ENCODE results near the gene TMEM184A. TPM values are rescaled to one million over a fixed set of nuclear protein-coding genes. Genes with fewer than 3 reads are reported as not detected.

Gene TMEM184A
- total RNA-seq, 1 donor from 2014 or later = 129 TPM

- Histone ChIP-seq H3K4me3 (no peak overlapping the region), H3K36me3 (no peaks in the 10 kb centered on the region), H3K27ac (no peak overlapping the region), H3K4me1 (no peaks in the 10 kb centered on the region), H3K9me3 (no peaks in the 10 kb centered on the region), H3K27me3 (no peaks in the 10 kb centered on the region)
- intact Hi-C loops (cut with DNase I) = no loop called here
- DNase-seq (ENCODE audit: extremely low spot score in 2 of 2) = no peak
- no peak for TF ChIP-seq POLR2A (IDR thresholded peaks at IDR 0.05)
- TF ChIP-seq CTCF (IDR thresholded peaks at IDR 0.05) = no peak
- no peak for TF ChIP-seq POLR2AphosphoS5 (IDR thresholded peaks at IDR 0.05; ENCODE audit: insufficient read depth in 1 of 2, low read depth in 1 of 2)
Measured at GRCh38 chr7:1590887-1591286, 34.9 kb upstream of the TMEM184A start.

- TF ChIP-seq POLR2A (IDR thresholded peaks at IDR 0.05) (no peak), POLR2AphosphoS5 (IDR thresholded peaks at IDR 0.05; ENCODE audit: insufficient read depth in 1 of 2, low read depth in 1 of 2) (no peak), CTCF (IDR thresholded peaks at IDR 0.05) (no peak)
- intact Hi-C loops (cut with DNase I) = no loop called here
Measured at GRCh38 chr7:1590476-1590875, 34.5 kb upstream of the TMEM184A start.

GRCh38 chr7:1588978-1589377 lies 33.0 kb upstream of the TMEM184A start:
- intact Hi-C loops (cut with DNase I) = loop anchor here (10.0 kb wide), 1 partner anchor 626 kb away; no protein-coding TSS in a partner anchor
- Histone ChIP-seq H3K4me3 (no peak overlapping the region), H3K27ac (no peak overlapping the region), H3K27me3 (no peaks in the 10 kb centered on the region), H3K9me3 (no peaks in the 10 kb centered on the region), H3K36me3 (no peaks in the 10 kb centered on the region), H3K4me1 (no peaks in the 10 kb centered on the region)
- TF ChIP-seq POLR2AphosphoS5 (IDR thresholded peaks at IDR 0.05; ENCODE audit: insufficient read depth in 1 of 2, low read depth in 1 of 2) (no peak), CTCF (IDR thresholded peaks at IDR 0.05) (no peak), POLR2A (IDR thresholded peaks at IDR 0.05) (no peak)
- no peak for DNase-seq (ENCODE audit: extremely low spot score in 2 of 2)

More at GRCh38 chr7:1590476-1590875, 34.5 kb upstream of the TMEM184A start:
- DNase-seq (ENCODE audit: extremely low spot score in 2 of 2) = no peak
- Histone ChIP-seq H3K9me3 (no peaks in the 10 kb centered on the region), H3K27ac (no peak overlapping the region), H3K4me1 (no peaks in the 10 kb centered on the region), H3K36me3 (no peaks in the 10 kb centered on the region), H3K4me3 (no peak overlapping the region), H3K27me3 (no peaks in the 10 kb centered on the region)

- H3K27me3 ChIP-seq = no peaks in the 10 kb centered on the region
- no peak for DNase-seq (ENCODE audit: extremely low spot score in 2 of 2)
- no peak overlapping the region for H3K4me3 ChIP-seq
- TF ChIP-seq CTCF (IDR thresholded peaks at IDR 0.05) = no peak
- TF ChIP-seq POLR2A (IDR thresholded peaks at IDR 0.05) = no peak
- no peak for TF ChIP-seq POLR2AphosphoS5 (IDR thresholded peaks at IDR 0.05; ENCODE audit: insufficient read depth in 1 of 2, low read depth in 1 of 2)
- H3K36me3 ChIP-seq = no peaks in the 10 kb centered on the region
- no peaks in the 10 kb centered on the region for H3K4me1 ChIP-seq
- intact Hi-C loops (cut with DNase I) = loop anchor here (10.0 kb wide), 1 partner anchor 627 kb away; no protein-coding TSS in a partner anchor
- H3K27ac ChIP-seq = no peak overlapping the region
- H3K9me3 ChIP-seq = no peaks in the 10 kb centered on the region
Measured at GRCh38 chr7:1587738-1588137, 31.7 kb upstream of the TMEM184A start.

GRCh38 chr7:1586827-1587705 lies 31.1 kb upstream of the TMEM184A start:
- no peaks in the 10 kb centered on the region for H3K27me3 ChIP-seq
- no peaks in the 10 kb centered on the region for H3K36me3 ChIP-seq
- intact Hi-C loops (cut with DNase I) = loop anchor here (10.0 kb wide), 1 partner anchor 628 kb away; no protein-coding TSS in a partner anchor
- H3K4me3 ChIP-seq = no peak overlapping the region
- H3K27ac ChIP-seq = no peak overlapping the region
- DNase-seq (ENCODE audit: extremely low spot score in 2 of 2) = no peak
- H3K4me1 ChIP-seq = no peaks in the 10 kb centered on the region
- TF ChIP-seq CTCF (IDR thresholded peaks at IDR 0.05) (no peak), POLR2AphosphoS5 (IDR thresholded peaks at IDR 0.05; ENCODE audit: insufficient read depth in 1 of 2, low read depth in 1 of 2) (no peak), POLR2A (IDR thresholded peaks at IDR 0.05) (no peak)
- no peaks in the 10 kb centered on the region for H3K9me3 ChIP-seq
